ENCODE results near the gene EFTUD2. TPM values are rescaled to one million over a fixed set of nuclear protein-coding genes. Genes with fewer than 3 reads are reported as not detected.

The EFTUD2 gene
- total and polyA plus RNA-seq, 2 donors (not counting 1 experiment from before 2014, with no cell fraction given), result 43.2 to 133 TPM

- H3K4me2 ChIP-seq (replicated peaks; ENCODE audit: low read depth, low read length, poor library complexity, severe bottlenecking), result no peak overlapping the region
- H3K27me3 Mint-ChIP-seq, result peaks cover 3% of the 10 kb centered on the region
- ATAC-seq (ENCODE audit: low read depth), result no peak
- no peak overlapping the region for H2AFZ ChIP-seq (ENCODE audit: insufficient read depth, low read depth, low read length, poor library complexity, severe bottlenecking)
- H3K9me3 Mint-ChIP-seq (ENCODE audit: insufficient read depth), result no peaks in the 10 kb centered on the region
- no peaks in the 10 kb centered on the region for H3K4me1 Mint-ChIP-seq
- H3K27ac ChIP-seq (ENCODE audit: low read length in 2 of 2), result no peak overlapping the region
- no peak for DNase-seq
- H3K4me1 ChIP-seq (ENCODE audit: control insufficient read depth in 2 of 2, insufficient read depth in 2 of 2, low read length in 2 of 2), result no peaks in the 10 kb centered on the region
- no peaks in the 10 kb centered on the region for H3K36me3 ChIP-seq (replicated peaks in 1 of 2; ENCODE audit: control extremely low read depth in 1 of 2, control insufficient read depth in 1 of 2, extremely low read depth in 1 of 2, insufficient read depth in 2 of 2, low read length in 1 of 2)
- H3K27me3 ChIP-seq (replicated peaks in 1 of 4; ENCODE audit: control extremely low read depth in 1 of 4, control insufficient read depth in 3 of 4, insufficient read depth in 4 of 4, low read length in 3 of 4), result no peaks in the 10 kb centered on the region
- H3K4me3 Mint-ChIP-seq, result no peak overlapping the region
- H3K4me3 ChIP-seq (ENCODE audit: control extremely low read depth in 1 of 5, extremely low read depth in 1 of 5, insufficient read depth in 1 of 5, low read depth in 2 of 5, low read length in 4 of 5), result no peak overlapping the region
- CTCF ChIA-PET, result interaction anchor here (0.7 kb wide), 1 partner anchor 995 kb away, joined by 4 read pairs; no protein-coding TSS in a partner anchor
- 100% methylated on average over 2 of the region's 3 CpGs for WGBS (ENCODE audit: insufficient coverage)
- POLR2A ChIA-PET, result no interaction called here
- H3K79me2 ChIP-seq (ENCODE audit: control insufficient read depth, insufficient read depth, low read length), result no peaks in the 10 kb centered on the region
- intact Hi-C loops (cut with micrococcal nuclease), result no loop called here
- TF ChIP-seq EZH2 (IDR thresholded peaks at IDR 0.05; ENCODE audit: borderline replicate concordance, insufficient read depth, low read depth, low read length, poor library complexity, severe bottlenecking), result no peak
- no peak for TF ChIP-seq CTCF (IDR thresholded peaks at IDR 0.05)
- no peaks in the 10 kb centered on the region for H4K20me1 ChIP-seq (ENCODE audit: control insufficient read depth, insufficient read depth, low read length, poor library complexity, severe bottlenecking)
- no peak overlapping the region for H3K9ac ChIP-seq (ENCODE audit: low read length)
- H3K9me3 ChIP-seq (ENCODE audit: control extremely low read depth in 1 of 3, control insufficient read depth in 2 of 3, insufficient read depth in 1 of 3, low read length in 2 of 3), result no peaks in the 10 kb centered on the region
- no peak overlapping the region for H3K27ac Mint-ChIP-seq
Observed at GRCh38 chr17:44840936-44841335, 58.3 kb downstream of the EFTUD2 start.

- intact Hi-C loops (cut with micrococcal nuclease), result no loop called here
- POLR2A ChIA-PET, result no interaction called here
- no peak for ATAC-seq (ENCODE audit: low read depth)
Observed at GRCh38 chr17:44840274-44840673, 59.0 kb downstream of the EFTUD2 start.

More at GRCh38 chr17:44840274-44840673, 59.0 kb downstream of the EFTUD2 start:
- Histone ChIP-seq H3K9ac (ENCODE audit: low read length) (no peak overlapping the region), H3K4me1 (ENCODE audit: control insufficient read depth in 2 of 2, insufficient read depth in 2 of 2, low read length in 2 of 2) (no peaks in the 10 kb centered on the region), H3K27ac (ENCODE audit: low read length in 2 of 2) (no peak overlapping the region), H3K27me3 (replicated peaks in 1 of 4; ENCODE audit: control extremely low read depth in 1 of 4, control insufficient read depth in 3 of 4, insufficient read depth in 4 of 4, low read length in 3 of 4) (no peaks in the 10 kb centered on the region), H3K36me3 (replicated peaks in 1 of 2; ENCODE audit: control extremely low read depth in 1 of 2, control insufficient read depth in 1 of 2, extremely low read depth in 1 of 2, insufficient read depth in 2 of 2, low read length in 1 of 2) (no peaks in the 10 kb centered on the region), H3K4me2 (replicated peaks; ENCODE audit: low read depth, low read length, poor library complexity, severe bottlenecking) (no peak overlapping the region), H4K20me1 (ENCODE audit: control insufficient read depth, insufficient read depth, low read length, poor library complexity, severe bottlenecking) (no peaks in the 10 kb centered on the region), H3K4me3 (ENCODE audit: control extremely low read depth in 1 of 5, extremely low read depth in 1 of 5, insufficient read depth in 1 of 5, low read depth in 2 of 5, low read length in 4 of 5) (no peak overlapping the region), H3K9me3 (ENCODE audit: control extremely low read depth in 1 of 3, control insufficient read depth in 2 of 3, insufficient read depth in 1 of 3, low read length in 2 of 3) (no peaks in the 10 kb centered on the region), H2AFZ (ENCODE audit: insufficient read depth, low read depth, low read length, poor library complexity, severe bottlenecking) (no peak overlapping the region), H3K79me2 (ENCODE audit: control insufficient read depth, insufficient read depth, low read length) (no peaks in the 10 kb centered on the region)
- H3K4me3 Mint-ChIP-seq, result no peak overlapping the region
- H3K27me3 Mint-ChIP-seq, result peaks cover 3% of the 10 kb centered on the region
- no peak for TF ChIP-seq CTCF (IDR thresholded peaks at IDR 0.05)
- TF ChIP-seq EZH2 (IDR thresholded peaks at IDR 0.05; ENCODE audit: borderline replicate concordance, insufficient read depth, low read depth, low read length, poor library complexity, severe bottlenecking), result no peak
- no peak for DNase-seq
- H3K4me1 Mint-ChIP-seq, result no peaks in the 10 kb centered on the region
- CTCF ChIA-PET, result interaction anchor here (0.7 kb wide), 1 partner anchor 994 kb away, joined by 4 read pairs; no protein-coding TSS in a partner anchor
- no peak overlapping the region for H3K27ac Mint-ChIP-seq
- H3K9me3 Mint-ChIP-seq (ENCODE audit: insufficient read depth), result no peaks in the 10 kb centered on the region
- WGBS (ENCODE audit: insufficient coverage), result 82% methylated on average over 4 of the region's 4 CpGs

All from B cell (primary cell).